Germinal center (tissue), 1 donor: Measurements from ENCODE around the gene TRIM17.

Experiments
- DNase-seq: peaks from one replicate; pipeline ENCODE4 v3.0.0; 2012; ENCODE audit warnings: mixed read lengths, low spot score

TRIM17 gene

GRCh38 chr1:228400692-228401454, 15.8 kb downstream of the TRIM17 start:
- no peak for DNase-seq

GRCh38 chr1:228400237-228400651, 16.4 kb downstream of the TRIM17 start:
- DNase-seq, result no peak

GRCh38 chr1:228399531-228400236, 17.0 kb downstream of the TRIM17 start:
- DNase-seq, result no peak

GRCh38 chr1:228398741-228399461, 17.8 kb downstream of the TRIM17 start:
- no peak for DNase-seq

- DNase-seq, result no peak
These were observed 18.7 kb downstream of the TRIM17 start for GRCh38 chr1:228397966-228398365.

- DNase-seq, result no peak
These were observed 19.6 kb downstream of the TRIM17 start for GRCh38 chr1:228396770-228397662.

- no peak for DNase-seq
These were observed 21.9 kb downstream of the TRIM17 start for GRCh38 chr1:228394571-228395394.

- no peak for DNase-seq
These were observed 22.7 kb downstream of the TRIM17 start for GRCh38 chr1:228393811-228394570.

- no peak for DNase-seq
These were observed 23.4 kb downstream of the TRIM17 start for GRCh38 chr1:228393268-228393701.

- no peak for DNase-seq
These were observed 24.3 kb downstream of the TRIM17 start for GRCh38 chr1:228392111-228392936.

- DNase-seq, result no peak
These were observed 25.1 kb downstream of the TRIM17 start for GRCh38 chr1:228391411-228392020.

GRCh38 chr1:228390649-228391048, 26.0 kb downstream of the TRIM17 start:
- DNase-seq, result no peak

- no peak for DNase-seq
These were observed 29.3 kb downstream of the TRIM17 start for GRCh38 chr1:228387321-228387720.

GRCh38 chr1:228385232-228385631, 31.4 kb downstream of the TRIM17 start:
- DNase-seq, result no peak

- DNase-seq, result no peak
These were observed 32.9 kb downstream of the TRIM17 start for GRCh38 chr1:228383773-228384172.

GRCh38 chr1:228381356-228381755, 35.3 kb downstream of the TRIM17 start:
- no peak for DNase-seq

GRCh38 chr1:228379666-228380065, 37.0 kb downstream of the TRIM17 start:
- no peak for DNase-seq

GRCh38 chr1:228378873-228379460, 37.7 kb downstream of the TRIM17 start:
- no peak for DNase-seq
